ENCODE results near the gene TUT1.
A peak's percentile ranks its signal among the peaks of the same experiment; 100 is the strongest.

DNA sequence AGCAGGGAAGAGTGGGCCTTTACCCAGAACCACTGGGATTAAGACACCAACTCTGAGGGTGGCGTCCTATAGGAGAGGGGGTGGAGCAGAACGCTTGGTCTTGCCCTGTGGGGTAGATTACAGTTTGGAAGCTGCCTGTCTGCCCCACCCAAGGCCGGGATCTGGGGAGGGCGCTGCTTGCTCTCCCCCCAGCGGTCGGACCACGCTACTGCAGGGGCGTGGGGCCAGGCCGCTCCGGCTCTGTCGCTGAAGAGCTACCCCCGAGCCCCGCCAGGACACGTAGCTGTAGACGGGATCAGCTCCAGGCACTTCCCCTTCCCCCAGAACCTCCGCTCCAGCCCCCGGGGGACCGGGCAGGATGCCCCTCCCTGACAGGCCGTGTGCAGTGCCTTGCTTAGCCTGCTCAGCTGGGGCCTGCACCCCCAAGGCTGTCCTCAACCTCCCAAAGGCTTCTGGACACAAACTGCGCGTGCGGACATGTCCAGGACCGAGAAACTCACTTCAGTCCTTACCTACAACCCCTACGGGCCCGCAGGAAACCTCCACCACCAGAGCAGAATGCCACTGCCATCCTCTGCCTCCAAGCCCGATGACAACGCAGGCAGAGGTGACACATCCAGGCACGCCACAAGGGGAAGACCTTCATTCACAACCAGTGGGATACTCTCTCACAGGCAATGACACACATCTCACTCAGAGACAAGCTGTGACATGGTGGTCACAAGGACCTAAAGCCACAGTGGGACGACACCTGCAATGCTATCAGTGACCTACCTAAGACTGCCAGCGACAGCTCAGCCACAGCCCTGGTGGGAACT, 48.4 kb downstream of the TUT1 start:
- TF ChIP-seq, protein P1, sequence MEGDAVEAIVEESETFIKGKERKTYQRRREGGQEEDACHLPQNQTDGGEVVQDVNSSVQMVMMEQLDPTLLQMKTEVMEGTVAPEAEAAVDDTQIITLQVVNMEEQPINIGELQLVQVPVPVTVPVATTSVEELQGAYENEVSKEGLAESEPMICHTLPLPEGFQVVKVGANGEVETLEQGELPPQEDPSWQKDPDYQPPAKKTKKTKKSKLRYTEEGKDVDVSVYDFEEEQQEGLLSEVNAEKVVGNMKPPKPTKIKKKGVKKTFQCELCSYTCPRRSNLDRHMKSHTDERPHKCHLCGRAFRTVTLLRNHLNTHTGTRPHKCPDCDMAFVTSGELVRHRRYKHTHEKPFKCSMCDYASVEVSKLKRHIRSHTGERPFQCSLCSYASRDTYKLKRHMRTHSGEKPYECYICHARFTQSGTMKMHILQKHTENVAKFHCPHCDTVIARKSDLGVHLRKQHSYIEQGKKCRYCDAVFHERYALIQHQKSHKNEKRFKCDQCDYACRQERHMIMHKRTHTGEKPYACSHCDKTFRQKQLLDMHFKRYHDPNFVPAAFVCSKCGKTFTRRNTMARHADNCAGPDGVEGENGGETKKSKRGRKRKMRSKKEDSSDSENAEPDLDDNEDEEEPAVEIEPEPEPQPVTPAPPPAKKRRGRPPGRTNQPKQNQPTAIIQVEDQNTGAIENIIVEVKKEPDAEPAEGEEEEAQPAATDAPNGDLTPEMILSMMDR (IDR thresholded peaks at IDR 0.05; ENCODE audit: low read depth, low read length): peak; percentile 92
- no peak for TF ChIP-seq EZH2phosphoT487 (IDR thresholded peaks at IDR 0.05; ENCODE audit: low read depth)
